ENCODE measurements around the gene F8A3.

DNA sequence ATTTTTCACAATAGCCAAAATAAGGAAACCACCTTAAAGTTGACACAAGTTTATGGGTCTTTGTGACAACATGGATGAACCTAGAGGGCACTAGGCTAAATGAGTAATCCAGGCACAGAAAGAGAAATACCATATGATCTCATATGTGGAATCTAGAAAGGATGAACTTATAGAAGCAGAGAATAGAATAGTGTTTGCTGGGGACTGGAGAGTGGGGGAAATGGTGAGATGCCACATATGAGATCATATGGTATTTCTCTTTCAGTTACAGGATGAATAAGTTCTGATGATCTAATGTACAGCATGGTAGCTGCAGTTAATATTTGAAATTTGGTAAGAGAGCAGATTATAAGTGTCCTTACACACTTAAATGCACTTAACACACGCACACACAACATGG is 40.7 kb downstream of the F8A3 start:
- TF ChIP-seq EZH2 (IDR thresholded peaks at IDR 0.05; ENCODE audit: borderline replicate concordance) (no peak), EZH2phosphoT487 (IDR thresholded peaks at IDR 0.05; ENCODE audit: low read depth, severe bottlenecking, unreplicated experiment) (no peak)
- TF ChIP-seq, protein P1, sequence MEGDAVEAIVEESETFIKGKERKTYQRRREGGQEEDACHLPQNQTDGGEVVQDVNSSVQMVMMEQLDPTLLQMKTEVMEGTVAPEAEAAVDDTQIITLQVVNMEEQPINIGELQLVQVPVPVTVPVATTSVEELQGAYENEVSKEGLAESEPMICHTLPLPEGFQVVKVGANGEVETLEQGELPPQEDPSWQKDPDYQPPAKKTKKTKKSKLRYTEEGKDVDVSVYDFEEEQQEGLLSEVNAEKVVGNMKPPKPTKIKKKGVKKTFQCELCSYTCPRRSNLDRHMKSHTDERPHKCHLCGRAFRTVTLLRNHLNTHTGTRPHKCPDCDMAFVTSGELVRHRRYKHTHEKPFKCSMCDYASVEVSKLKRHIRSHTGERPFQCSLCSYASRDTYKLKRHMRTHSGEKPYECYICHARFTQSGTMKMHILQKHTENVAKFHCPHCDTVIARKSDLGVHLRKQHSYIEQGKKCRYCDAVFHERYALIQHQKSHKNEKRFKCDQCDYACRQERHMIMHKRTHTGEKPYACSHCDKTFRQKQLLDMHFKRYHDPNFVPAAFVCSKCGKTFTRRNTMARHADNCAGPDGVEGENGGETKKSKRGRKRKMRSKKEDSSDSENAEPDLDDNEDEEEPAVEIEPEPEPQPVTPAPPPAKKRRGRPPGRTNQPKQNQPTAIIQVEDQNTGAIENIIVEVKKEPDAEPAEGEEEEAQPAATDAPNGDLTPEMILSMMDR (IDR thresholded peaks at IDR 0.05; ENCODE audit: poor library complexity), result no peak
